Testis (tissue), 2 donors: Measurements from ENCODE around the gene RNU1-1.
"Not testable (repeated sequence)": the region's sequence is repeated elsewhere in the genome, so short reads cannot be mapped to it uniquely, and the experiment has no call there.

ENCODE experiments used
- POLR2A ChIP-seq: fragments of 450-650 bp; IDR thresholded peaks from one replicate; pipeline ENCODE4 v1.6.1; 2017; ENCODE audit warnings: antibody characterized with exemption, mild to moderate bottlenecking, moderate library complexity
- TF ChIP-seq, protein P1 (sequence below), 3 experiments: fragments of 450-650 bp in 2 of 3; fragments of 200-600 bp in 1 of 3; sonication (generic) in 1 of 3; IDR thresholded peaks; one replicate each; pipeline ENCODE4 v1.5.1; 2016 to 2019; ENCODE audit warnings: antibody characterized with exemption in 3 of 3, mild to moderate bottlenecking in 2 of 3, moderate library complexity in 1 of 3

DNA sequence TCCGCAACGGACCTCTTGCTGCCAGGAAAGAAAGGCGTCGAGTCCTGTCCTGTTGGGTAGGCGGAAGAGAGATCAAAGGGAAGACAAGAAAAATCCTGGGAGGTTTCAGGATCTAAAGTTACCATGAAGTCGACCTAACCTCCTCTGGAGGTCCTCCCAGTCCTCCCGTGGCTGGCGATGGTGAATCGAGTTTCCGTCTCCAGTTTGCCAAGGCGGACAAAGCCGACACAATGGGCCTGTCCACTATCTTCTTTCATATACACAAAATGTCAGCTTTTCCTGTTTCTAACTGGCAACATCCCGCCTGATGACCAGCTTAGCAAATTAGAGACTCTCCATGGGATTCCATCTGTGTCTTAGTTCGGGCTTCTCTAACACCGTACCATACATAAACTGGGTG is 22.7 kb upstream of the RNU1-1 start:
- TF ChIP-seq, protein P1, sequence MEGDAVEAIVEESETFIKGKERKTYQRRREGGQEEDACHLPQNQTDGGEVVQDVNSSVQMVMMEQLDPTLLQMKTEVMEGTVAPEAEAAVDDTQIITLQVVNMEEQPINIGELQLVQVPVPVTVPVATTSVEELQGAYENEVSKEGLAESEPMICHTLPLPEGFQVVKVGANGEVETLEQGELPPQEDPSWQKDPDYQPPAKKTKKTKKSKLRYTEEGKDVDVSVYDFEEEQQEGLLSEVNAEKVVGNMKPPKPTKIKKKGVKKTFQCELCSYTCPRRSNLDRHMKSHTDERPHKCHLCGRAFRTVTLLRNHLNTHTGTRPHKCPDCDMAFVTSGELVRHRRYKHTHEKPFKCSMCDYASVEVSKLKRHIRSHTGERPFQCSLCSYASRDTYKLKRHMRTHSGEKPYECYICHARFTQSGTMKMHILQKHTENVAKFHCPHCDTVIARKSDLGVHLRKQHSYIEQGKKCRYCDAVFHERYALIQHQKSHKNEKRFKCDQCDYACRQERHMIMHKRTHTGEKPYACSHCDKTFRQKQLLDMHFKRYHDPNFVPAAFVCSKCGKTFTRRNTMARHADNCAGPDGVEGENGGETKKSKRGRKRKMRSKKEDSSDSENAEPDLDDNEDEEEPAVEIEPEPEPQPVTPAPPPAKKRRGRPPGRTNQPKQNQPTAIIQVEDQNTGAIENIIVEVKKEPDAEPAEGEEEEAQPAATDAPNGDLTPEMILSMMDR (IDR thresholded peaks at IDR 0.05), result not testable (repeated sequence)
- not testable (repeated sequence) for TF ChIP-seq POLR2A
